Transverse colon (tissue), 4 donors: ENCODE results near the gene IGSF21.

Experiments
- CTCF ChIP-seq, 5 experiments: fragments of 200-600 bp in 3 of 5; fragments of 450-650 bp in 2 of 5; sonication (generic) in 3 of 5; IDR thresholded peaks; 1 replicate in 2 of 5; 2 replicates in 3 of 5; pipeline ENCODE4 v1.5.1; 2016 to 2017; ENCODE audit warnings: antibody characterized with exemption in 5 of 5, inconsistent platforms in 3 of 5, mild to moderate bottlenecking in 2 of 5, moderate library complexity in 1 of 5
- POLR2A ChIP-seq: fragments of 450-650 bp; IDR thresholded peaks from one replicate; pipeline ENCODE4 v1.6.1; 2016; ENCODE audit warnings: antibody characterized with exemption, mild to moderate bottlenecking, moderate library complexity
- POLR2AphosphoS5 ChIP-seq, 3 donors: sonication (generic); formaldehyde crosslinking; IDR thresholded peaks; one replicate each; pipeline ENCODE4 v1.6.1; 2016; ENCODE audit warnings: antibody characterized with exemption in 3 of 3

- TF ChIP-seq CTCF (IDR thresholded peaks at IDR 0.05) (no peak), POLR2A (no peak), POLR2AphosphoS5 (IDR thresholded peaks at IDR 0.05) (no peak)
Measured at GRCh38 chr1:18266391-18266790, 158.8 kb downstream of the IGSF21 start.
